OCI-LY1 (cell line): ENCODE data around the gene RNF167.

ENCODE experiments used
- H2AFZ ChIP-seq: fragments of 200-600 bp; sonication (generic), shearing (Covaris generic); 2 replicates; pipeline ENCODE4 v1.6.0; 2014; ENCODE audit warnings: antibody characterized with exemption, mild to moderate bottlenecking, low read length
- H3F3A ChIP-seq: fragments of 200-600 bp; sonication (generic), shearing (Covaris generic); 2 replicates; pipeline ENCODE4 v1.6.0; 2014; ENCODE audit warnings: mild to moderate bottlenecking, antibody characterized with exemption, low read length, moderate library complexity; ENCODE audit not compliant: insufficient read depth
- H3K27ac ChIP-seq: fragments of 200-600 bp; sonication (generic); 2 replicates; pipeline ENCODE4 v1.5.1; 2014; ENCODE audit warnings: low read length, mixed run types, mild to moderate bottlenecking, low read depth; ENCODE audit not compliant: poor library complexity, severe bottlenecking
- H3K27me3 ChIP-seq: fragments of 200-600 bp; sonication (generic); 2 replicates; pipeline ENCODE4 v1.6.0; 2014; ENCODE audit warnings: antibody characterized with exemption, mild to moderate bottlenecking, low read length, moderate library complexity; ENCODE audit not compliant: insufficient read depth
- H3K36me3 ChIP-seq: fragments of 200-600 bp; sonication (generic); 2 replicates; pipeline ENCODE4 v1.6.1; 2014; ENCODE audit warnings: mild to moderate bottlenecking, antibody characterized with exemption, low read length, moderate library complexity, mixed read lengths; ENCODE audit not compliant: insufficient read depth
- H3K4me1 ChIP-seq: fragments of 200-600 bp; sonication (generic); 2 replicates; pipeline ENCODE4 v1.5.1; 2014; ENCODE audit warnings: mild to moderate bottlenecking, low read length, moderate library complexity; ENCODE audit not compliant: insufficient read depth, severe bottlenecking
- H3K4me2 ChIP-seq: fragments of 200-600 bp; sonication (generic), shearing (Covaris generic); 2 replicates; pipeline ENCODE4 v1.6.1; 2014; ENCODE audit warnings: low read length
- H3K4me3 ChIP-seq: fragments of 200-600 bp; sonication (generic); 2 replicates; pipeline ENCODE4 v1.5.1; 2014; ENCODE audit warnings: low read length, low read depth, mild to moderate bottlenecking, mixed read lengths; ENCODE audit not compliant: poor library complexity, severe bottlenecking
- H3K79me2 ChIP-seq: fragments of 200-600 bp; shearing (Covaris generic); 2 replicates; pipeline ENCODE4 v1.6.1; 2016; ENCODE audit warnings: mixed run types, low read length, mixed read lengths; ENCODE audit not compliant: insufficient read depth
- H3K9ac ChIP-seq: fragments of 200-600 bp; sonication (generic), shearing (Covaris generic); 2 replicates; pipeline ENCODE4 v1.6.1; 2014; ENCODE audit warnings: mild to moderate bottlenecking, low read length, mixed read lengths
- H3K9me2 ChIP-seq: fragments of 200-600 bp; sonication (generic), shearing (Covaris generic); 2 replicates; pipeline ENCODE4 v1.6.1; 2014; ENCODE audit warnings: low read depth, mild to moderate bottlenecking, low read length, mixed read lengths
- H3K9me3 ChIP-seq: fragments of 200-600 bp; shearing (Covaris generic); 2 replicates; pipeline ENCODE4 v1.6.1; 2014; ENCODE audit warnings: low read length, mixed read lengths
- H4K20me1 ChIP-seq: fragments of 200-600 bp; sonication (generic), shearing (Covaris generic); 2 replicates; pipeline ENCODE4 v1.6.0; 2016; ENCODE audit warnings: mild to moderate bottlenecking, low read length; ENCODE audit not compliant: insufficient read depth
- EZH2 ChIP-seq: fragments of 200-600 bp; sonication (generic), shearing (Covaris generic); IDR thresholded peaks from 2 replicates; pipeline ENCODE4 v1.8.0; 2017; ENCODE audit warnings: borderline replicate concordance, mixed run types, mild to moderate bottlenecking, antibody characterized with exemption, low read length, moderate library complexity, mixed read lengths
- TF ChIP-seq, protein P1 (sequence below): fragments of 200-600 bp; sonication (generic), shearing (Covaris generic); IDR thresholded peaks from 2 replicates; pipeline ENCODE4 v1.5.1; 2017; ENCODE audit warnings: mild to moderate bottlenecking, antibody characterized with exemption, low read length, moderate library complexity, mixed read lengths

RNF167 gene

DNA sequence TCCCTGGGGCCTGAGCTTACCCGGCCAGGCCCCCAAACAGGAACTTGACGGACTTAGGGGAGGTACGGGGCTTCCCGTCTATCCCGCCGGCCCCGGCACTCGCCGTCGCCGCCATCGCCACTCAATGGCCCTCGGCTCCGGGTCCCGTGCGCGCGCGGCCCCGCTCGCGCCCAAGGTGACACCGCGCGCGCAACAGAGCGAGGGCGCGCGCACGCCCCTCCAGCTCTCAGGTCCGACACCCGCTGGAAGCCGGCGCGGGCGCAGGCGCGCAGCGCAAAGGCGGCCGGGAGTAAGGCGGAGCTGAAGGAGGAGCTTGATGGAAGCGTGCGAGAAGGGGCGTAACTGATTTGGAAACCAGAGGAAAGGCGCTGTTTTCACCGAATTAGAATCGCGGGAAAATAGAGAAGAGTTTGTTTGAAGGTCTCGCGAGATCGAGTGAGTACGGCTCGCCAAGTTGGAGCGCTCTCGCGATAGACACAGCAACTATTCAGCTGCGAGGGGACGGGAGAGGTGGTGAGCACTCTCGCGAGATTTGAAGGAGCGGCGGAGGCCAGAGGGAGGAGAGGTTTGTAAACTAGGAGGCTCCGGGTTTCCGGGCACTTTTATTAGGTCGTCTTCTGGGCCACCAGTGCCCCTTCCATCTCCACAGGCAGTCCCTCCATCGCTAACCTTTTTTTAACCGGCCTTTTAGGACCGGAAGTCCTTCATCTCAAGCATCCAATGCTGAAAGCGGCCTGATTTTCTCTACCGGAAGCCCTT, at the start of gene RNF167, which contains the start of gene SLC25A11:
Gene RNF167, plus strand, starts transcription at position 473 of the 759 bp plus-strand sequence. CDS start 642 bp downstream, outside the sequence.
Gene SLC25A11, minus strand, starts transcription at position 251 of the 759 bp plus-strand sequence. Its CDS starts 136 bp downstream, at position 115.
- no peak for TF ChIP-seq EZH2
- TF ChIP-seq, protein P1, sequence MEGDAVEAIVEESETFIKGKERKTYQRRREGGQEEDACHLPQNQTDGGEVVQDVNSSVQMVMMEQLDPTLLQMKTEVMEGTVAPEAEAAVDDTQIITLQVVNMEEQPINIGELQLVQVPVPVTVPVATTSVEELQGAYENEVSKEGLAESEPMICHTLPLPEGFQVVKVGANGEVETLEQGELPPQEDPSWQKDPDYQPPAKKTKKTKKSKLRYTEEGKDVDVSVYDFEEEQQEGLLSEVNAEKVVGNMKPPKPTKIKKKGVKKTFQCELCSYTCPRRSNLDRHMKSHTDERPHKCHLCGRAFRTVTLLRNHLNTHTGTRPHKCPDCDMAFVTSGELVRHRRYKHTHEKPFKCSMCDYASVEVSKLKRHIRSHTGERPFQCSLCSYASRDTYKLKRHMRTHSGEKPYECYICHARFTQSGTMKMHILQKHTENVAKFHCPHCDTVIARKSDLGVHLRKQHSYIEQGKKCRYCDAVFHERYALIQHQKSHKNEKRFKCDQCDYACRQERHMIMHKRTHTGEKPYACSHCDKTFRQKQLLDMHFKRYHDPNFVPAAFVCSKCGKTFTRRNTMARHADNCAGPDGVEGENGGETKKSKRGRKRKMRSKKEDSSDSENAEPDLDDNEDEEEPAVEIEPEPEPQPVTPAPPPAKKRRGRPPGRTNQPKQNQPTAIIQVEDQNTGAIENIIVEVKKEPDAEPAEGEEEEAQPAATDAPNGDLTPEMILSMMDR: no peak
- Histone ChIP-seq H4K20me1 (no peaks in the 10 kb centered on the region), H3K4me1 (peaks cover 50% of the 10 kb centered on the region), H3K36me3 (peaks cover 71% of the 10 kb centered on the region), H3K4me2 (peak within 1 kb of the TSS; percentile 100), H3K9me3 (no peaks in the 10 kb centered on the region), H3K9ac (peak within 1 kb of the TSS; percentile 98), H3K79me2 (peaks cover 16% of the 10 kb centered on the region; the same call in 1 of the 2 replicates), H3K27me3 (no peaks in the 10 kb centered on the region), H2AFZ (no peak within 1 kb of the TSS), H3K27ac (peak within 1 kb of the TSS; percentile 85), H3F3A (peaks cover 13% of the 10 kb centered on the region), H3K4me3 (peak within 1 kb of the TSS; percentile 85), H3K9me2 (no peaks in the 10 kb centered on the region)

DNA sequence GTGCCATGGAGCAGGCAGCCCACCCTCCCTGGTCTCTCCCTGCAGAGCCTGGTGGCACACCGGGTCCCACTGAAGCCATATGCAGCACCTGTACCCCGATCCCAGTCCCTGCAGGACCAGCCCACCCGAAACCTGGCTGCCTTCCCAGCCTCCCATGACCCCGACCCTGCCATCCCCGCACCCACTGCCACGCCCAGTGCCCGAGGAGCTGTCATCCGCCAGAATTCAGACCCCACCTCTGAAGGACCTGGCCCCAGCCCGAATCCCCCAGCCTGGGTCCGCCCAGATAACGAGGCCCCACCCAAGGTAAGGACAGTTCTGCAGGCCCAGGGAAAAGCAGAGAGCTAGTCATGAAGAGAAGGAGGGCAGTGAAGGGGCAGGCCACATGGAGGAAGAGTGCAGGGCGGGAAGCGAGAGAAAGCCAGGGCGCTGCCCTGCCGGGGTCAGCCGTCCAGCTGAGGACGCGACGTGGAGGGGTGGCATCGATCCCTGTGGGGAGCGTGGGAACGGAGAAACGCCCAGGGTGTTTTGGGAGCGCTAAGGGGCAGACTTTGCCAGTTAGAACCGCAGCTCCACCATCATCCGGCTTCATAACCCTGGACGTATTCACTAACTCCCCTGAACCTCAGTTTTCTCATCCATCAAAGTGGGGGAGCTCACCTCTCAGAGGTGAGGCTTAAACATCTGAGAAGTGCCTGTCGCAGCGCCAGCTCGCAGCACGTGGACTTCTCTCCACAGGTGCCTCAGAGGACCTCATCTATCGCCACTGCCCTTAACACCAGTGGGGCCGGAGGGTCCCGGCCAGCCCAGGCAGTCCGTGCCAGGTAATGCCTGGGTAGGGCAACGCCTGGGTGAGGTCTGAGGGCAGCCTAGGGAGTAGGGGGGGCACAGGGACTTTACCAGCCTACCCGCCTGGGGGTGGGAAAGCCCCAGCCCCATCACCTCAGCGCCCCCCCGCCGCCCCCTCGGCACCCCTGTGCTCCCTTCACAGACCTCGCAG, 48.4 kb upstream of the RNF167 start:
- no peak overlapping the region for H2AFZ ChIP-seq
- no peaks in the 10 kb centered on the region for H3K27me3 ChIP-seq
- H3K36me3 ChIP-seq: peaks cover 66% of the 10 kb centered on the region
- no peaks in the 10 kb centered on the region for H4K20me1 ChIP-seq
- H3K9me3 ChIP-seq: no peaks in the 10 kb centered on the region
- no peaks in the 10 kb centered on the region for H3K79me2 ChIP-seq
- H3K4me1 ChIP-seq: no peaks in the 10 kb centered on the region
- no peak for TF ChIP-seq EZH2
- TF ChIP-seq, protein P1: no peak
- H3K9me2 ChIP-seq: no peaks in the 10 kb centered on the region
- no peak overlapping the region for H3K4me2 ChIP-seq
- H3K4me3 ChIP-seq: no peak overlapping the region
- no peaks in the 10 kb centered on the region for H3F3A ChIP-seq
- H3K27ac ChIP-seq: no peak overlapping the region
- no peak overlapping the region for H3K9ac ChIP-seq

DNA sequence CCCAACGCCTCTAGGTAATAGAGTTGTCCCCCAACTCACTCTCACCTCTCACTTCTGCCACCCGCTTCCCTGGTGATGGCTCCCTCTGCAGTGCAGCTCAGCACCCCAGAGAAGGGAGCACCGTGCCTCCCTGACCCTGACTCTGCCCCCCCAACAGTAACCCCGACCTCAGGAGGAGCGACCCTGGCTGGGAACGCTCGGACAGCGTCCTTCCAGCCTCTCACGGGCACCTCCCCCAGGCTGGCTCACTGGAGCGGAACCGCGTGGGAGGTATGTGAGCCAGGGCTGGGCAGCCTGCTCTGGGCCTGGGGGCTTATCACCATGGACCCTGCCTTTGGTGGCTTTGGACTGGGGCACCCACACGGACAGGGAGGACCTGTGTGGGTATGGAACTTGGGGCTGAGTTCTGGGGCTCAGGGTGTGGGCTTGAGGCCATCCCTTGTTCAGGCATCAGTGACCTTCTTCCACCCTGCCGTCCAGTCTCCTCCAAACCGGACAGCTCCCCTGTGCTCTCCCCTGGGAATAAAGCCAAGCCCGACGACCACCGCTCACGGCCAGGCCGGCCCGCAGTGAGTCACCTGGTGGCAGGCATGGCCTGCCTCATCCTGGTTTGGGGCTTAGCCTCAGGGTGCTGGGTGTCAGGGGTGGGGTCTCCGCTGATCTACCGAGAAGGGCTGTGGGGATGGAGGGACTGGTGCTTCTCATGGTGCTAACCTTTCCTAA, 47.4 kb upstream of the RNF167 start:
- Histone ChIP-seq H3K9me2 (no peaks in the 10 kb centered on the region), H3K27ac (no peak overlapping the region), H3K9me3 (no peaks in the 10 kb centered on the region), H4K20me1 (no peaks in the 10 kb centered on the region), H3K4me2 (no peak overlapping the region), H3K79me2 (no peaks in the 10 kb centered on the region), H3K4me3 (no peak overlapping the region), H3K36me3 (peaks cover 64% of the 10 kb centered on the region), H3F3A (no peaks in the 10 kb centered on the region), H2AFZ (no peak overlapping the region), H3K4me1 (no peaks in the 10 kb centered on the region), H3K9ac (no peak overlapping the region), H3K27me3 (no peaks in the 10 kb centered on the region)
- TF ChIP-seq, protein P1: no peak
- no peak for TF ChIP-seq EZH2
